HG03108 (cell line): ENCODE measurements around the gene SCN5A.
"Not testable (repeated sequence)": the region's sequence is repeated elsewhere in the genome, so short reads cannot be mapped to it uniquely, and the experiment has no call there.

Source experiments
- ATAC-seq: cut with Tn5 transposase; IDR thresholded peaks from one replicate; pipeline ENCODE4 v1.9.1; 2021; ENCODE audit warnings: moderate library complexity; ENCODE audit not compliant: unreplicated experiment

Gene SCN5A

DNA sequence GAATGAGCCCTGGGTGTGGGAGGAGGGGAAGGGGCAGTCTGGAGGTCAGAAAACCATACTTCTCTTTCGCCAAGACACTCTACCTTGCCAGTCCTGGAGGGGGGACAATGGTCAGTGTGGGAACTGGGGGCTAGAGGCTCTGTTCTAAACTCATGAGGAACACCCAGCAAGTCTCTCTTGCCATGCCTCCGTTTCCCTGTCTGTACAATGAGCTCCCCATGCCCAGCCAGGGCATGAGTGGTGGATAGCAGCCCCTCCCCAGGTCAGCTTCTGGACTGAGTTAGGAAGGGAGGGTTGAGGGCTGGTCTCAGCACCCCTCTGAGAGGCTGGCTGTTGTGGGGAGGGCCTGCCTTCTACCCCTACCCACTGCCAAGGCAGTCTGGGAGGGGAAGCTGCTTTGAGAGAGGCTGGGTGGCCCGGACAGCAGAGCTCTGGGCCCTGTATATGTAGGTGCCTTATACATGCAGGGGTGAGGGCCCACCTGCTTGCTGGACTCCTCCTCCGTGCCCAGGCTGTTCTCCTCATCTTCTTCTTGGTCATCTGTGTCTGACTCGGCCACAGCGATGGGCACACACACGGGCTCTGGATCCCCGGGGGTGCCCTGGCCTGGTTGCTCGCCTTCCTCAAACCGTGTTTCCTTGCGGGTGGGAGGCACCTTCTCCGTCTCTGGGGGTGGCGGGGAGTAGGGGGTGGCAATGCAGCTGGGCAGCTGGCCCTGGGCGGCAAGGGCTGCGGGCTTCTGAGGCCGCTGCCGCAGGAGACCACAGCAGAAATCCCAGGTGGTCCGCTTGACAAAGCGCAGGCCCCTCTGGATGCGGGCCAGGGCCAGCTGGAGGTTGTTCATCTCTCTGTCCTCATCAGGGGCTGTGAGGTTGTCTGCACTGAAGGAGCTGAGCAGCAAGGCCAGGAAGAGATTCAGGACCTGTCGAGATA, 68.8 kb downstream of the SCN5A start:
- no peak for ATAC-seq

DNA sequence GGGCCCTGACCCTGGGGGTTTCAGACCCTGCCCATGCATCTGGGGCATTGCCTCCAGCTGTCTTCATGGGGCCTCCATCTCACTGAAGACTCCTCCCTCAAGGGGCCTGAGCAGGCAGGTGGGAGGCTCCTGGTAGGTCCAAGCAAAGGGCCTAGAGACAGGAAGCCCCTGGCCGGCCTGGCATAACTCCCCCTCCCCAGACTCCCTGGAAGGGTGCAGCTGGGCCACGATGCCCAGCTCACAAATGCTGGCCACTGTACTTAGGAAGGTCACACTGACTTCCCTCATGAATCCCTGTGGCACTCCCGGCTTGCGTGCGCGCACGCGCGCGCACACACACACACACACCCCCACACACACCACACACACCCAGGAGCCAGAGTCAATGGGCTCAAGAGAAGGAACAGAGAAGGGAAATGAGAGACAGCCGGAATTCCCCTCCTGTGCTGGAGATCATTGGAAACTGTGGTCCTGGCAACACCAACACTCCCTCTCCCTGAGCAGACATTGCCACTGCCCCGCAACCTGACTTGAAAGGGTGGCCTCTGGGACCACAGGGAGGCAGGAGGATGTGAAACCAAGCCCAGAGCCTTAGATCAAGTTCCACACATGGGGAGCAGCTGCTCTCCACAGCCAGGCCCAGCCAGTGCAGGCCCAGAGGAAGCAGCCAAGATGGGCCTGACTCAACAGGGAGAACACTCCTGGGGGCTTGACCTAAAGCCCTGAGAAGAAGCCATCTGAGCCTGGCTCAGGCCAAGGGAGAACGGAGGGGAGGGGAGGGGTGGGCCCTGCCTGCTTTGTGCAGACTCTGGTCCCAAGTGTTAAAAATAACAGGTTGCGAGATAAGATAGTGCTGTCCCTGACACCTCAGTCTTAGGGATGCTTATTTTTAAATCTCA, 69.7 kb downstream of the SCN5A start:
- ATAC-seq, result no peak

DNA sequence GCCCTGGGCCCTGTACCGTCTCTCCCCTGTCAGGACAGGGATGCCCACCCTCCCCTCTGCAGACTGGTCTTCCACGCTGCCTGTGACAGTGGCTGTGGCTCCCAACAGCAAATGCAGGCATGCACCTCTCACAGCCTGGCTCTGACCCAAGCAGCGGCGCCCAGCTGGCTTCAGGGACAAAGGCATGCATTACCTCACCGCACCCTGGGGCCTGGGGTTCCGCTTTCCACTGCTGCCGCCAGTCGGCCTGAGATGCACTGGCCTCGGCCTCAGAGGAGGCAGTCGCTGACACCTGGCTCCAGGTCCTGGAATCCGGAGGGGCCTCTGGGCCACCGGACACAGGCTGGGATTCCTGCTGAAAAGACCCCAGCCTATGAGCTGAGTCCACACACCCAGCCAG, 70.3 kb downstream of the SCN5A start:
- no peak for ATAC-seq

DNA sequence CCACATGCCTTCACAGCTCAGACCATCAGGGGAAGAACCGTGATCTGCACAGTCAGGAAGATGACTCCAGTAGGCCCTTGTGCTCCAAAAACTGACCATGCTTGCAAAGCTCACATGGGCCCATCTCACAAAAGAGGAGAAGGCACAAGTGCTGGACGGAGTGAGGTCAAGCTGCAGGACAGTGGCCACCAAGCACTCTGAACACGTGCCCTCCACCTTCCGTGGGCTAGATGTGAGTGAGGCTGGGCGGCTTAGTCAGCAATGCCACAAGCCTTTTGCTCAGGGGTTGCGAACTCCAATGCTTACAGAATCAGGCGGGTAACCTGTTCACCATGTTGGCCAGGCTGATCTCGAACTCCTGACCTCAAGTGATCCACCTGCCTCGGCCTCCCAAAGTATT, 70.9 kb downstream of the SCN5A start:
- ATAC-seq, result no peak

DNA sequence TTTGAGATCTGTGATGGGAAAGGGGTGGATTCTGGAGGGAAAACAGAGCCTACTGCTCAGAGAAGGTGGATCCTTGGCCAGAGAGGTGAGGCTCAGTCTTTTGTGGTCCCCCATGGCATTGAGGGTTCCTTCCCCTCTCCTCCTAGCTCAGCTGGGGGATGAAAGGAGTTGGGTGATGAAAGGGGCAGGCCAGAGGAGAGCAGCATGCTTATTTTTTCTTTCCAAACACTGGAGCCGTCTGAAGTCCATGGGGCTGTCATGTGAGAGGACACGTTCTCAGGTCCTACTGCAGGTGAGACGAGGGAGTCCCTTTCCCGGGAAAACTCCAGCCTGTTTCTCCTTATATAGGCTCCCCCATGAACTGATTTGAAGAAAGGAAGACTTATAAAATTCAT, 71.4 kb downstream of the SCN5A start:
- ATAC-seq, result no peak

DNA sequence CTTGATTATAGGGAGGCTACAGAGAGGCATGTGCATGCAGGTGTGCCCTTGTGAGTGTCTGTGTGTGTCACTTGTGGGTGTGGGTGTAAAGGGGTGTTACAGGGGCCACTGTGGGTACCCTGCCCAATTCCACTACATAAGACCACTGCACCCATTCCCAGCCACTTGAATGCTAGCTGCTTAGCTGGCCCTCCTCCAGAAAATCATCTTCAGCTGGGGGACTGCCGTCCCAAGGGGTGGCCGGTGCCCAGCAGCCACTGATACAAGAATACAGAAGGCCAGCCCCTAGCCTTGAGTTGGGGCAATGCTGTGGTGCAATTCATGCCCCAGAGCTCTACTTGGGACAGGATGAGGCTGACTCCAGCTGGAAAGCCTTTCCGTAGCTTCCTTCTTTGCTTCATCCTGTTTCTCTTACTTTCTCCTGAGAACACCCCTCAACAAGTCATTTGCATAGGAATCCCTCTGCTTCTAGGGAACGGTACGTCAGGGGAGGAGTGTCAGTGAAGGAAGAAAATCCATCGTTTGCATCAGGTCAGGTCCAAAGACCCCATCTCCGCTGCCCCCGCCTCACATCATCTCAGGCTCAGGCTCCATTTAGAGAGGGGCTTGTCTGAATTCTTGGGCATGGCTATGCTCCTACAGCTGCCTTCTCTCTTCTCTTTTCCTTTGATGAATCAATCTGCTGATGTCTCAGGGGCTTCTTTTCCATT, 72.0 kb downstream of the SCN5A start:
- ATAC-seq, result no peak

DNA sequence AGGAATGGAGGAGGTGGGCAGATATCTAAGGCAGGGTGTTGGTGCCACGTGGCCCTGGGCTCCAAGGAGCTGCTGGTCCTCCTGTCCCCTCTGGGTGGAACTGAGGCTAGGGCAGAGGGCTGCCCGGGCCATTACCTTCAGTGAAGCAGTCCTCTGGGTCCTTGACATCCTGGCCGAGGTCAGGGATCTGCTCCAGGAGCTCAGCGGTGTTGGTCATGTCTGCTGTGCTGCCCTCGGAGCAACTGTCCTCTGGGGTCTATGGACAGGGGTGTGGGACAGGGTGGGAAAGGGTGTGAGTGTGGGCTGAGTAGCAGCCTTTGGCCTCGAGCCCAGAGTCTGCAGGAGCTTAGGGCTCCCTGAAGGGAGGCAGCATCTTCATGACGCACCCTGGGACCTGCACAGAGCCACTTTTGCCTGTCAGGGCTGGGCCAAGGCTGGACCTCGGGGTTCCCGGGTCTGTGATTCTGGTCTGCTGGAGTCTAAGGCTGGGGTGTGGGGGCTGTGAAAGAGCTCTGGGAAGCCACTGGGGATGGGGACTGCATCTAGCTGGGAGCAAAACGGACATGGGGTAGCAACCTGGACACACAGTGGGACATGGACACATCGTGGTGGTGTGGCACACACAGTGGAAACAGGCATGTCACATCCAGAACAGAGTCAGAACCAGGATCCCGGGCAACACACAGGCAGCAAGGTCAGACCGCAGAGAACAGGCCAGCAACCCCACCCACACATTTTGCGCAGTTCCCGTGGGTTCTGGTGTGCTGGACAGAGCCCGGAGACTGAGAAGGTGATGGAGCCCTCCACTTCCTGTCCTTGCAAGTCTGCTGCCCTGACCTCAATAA, 72.7 kb downstream of the SCN5A start:
- no peak for ATAC-seq

DNA sequence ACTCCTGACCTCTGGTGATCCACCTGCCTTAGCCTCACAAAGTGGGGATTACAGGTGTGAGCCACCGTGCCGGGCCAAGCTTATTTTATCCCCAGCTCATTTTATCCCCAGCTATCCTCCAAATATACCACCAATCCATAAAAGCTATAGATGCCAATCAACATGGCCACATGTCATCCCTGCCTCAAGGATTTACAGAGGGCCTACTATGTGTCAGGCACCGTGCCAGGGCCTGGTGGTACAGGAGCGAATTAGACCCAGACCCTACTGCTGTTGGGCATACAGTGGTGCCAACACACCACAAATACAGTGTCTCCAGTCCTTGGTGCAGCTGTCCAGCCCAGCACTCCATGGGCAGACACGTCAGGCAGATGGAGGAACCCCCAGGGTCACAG, 73.4 kb downstream of the SCN5A start:
- no peak for ATAC-seq

DNA sequence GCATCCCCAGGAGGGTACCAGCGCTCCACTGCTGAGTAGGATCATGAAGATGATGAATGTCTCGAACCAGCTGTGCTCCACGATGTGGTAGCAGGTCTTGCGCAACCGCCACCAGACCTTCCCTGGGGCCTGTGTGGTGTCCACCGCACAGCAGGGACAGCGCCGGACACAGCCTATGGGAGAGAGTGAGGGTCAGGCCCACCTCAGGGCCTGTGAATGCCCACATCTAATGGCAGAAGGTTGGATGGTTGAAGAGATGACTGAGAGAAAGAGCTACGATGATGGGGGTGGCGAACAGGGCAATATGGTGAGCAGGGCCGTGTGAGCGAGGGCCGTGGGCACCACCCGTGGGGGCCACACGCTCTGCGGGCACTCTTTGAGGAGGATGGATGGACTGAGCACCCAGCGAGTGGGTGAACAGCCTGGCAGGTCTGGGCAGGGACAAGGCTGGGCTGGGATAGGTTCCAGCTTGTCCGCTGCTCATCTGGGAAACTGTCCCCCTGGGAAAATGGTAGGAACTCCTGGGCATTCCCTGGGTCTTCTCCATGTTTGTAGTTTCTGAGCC, 74.1 kb downstream of the SCN5A start:
- ATAC-seq, result no peak

DNA sequence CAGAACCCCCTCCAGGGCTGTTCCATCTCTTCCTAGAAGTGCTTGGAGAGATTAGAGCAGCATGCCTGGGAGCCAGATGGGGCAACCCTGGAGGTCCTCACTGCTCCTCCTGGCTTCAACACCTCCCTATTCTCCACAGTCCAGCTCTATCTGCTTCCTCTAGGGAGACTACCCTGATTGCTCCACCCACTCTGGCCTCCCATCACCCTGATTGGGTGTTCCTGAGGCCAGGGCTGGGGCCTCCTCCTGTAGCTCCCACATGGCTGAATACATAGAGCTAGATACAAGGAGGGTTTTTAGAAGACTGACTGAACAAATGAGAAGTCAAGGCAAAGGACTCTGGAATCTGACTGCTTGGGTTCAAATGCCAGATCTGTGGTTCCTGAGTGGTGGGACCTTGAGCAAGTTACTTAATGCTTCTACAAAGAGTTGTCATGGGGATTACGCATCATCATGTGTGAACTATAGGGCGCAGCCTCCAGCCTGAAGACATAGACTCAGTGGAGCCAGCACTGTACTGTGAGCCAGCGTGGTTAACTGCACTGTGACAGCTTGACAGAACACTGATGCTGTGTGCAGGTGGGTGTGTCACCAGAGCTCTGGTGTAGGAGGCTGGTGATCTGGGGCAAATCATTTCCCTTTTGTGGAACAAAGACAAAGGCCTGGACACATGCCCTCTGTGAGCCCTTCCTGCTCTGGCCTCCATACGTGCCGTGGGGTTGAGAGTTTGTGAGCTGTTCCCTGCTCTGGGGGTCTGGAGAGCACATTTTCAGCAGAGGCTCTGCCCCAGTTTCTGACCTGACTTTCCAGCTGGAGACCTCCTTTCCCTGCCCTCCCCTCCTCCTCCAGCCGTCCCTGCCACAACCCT, 74.8 kb downstream of the SCN5A start:
- no peak for ATAC-seq

DNA sequence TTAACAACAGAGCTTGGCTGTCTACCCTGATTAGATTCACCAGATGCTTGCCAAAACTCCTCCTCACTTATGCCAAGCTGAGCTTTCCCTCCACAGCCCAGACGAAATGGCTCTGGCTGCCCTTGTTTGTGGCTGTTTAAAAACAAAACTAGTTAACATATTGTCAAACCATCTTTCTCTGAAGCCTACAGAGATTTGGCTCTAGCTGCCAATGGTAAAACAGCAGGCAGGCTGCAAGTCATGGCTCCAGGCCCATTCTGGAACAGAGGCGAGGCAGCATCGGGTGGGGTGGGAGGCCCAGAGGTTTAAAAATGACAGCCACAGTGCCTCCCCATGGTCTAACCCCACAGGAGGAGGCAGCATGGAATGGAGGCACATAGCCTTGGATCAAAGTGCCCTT, 75.9 kb downstream of the SCN5A start:
- ATAC-seq, result no peak

DNA sequence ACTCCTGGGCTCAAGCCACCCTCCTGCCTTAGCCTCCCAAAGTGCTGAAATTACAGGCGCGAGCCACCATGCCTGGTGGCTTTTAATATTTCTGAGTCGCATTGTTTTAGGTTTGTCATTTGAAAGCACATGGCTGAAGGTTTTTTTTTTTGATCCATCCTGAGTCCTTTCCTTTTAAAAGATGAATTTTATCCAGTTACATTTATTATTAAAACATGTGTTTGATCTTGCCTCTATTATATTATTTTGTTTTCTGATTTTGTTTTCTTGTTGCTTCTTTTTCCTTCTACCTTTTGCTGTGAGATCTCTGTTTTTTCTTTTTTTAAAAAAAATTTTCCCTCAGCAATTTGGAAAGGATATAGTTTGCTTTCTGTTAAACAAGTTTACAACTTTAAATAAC, 76.4 kb downstream of the SCN5A start:
- no peak for ATAC-seq

DNA sequence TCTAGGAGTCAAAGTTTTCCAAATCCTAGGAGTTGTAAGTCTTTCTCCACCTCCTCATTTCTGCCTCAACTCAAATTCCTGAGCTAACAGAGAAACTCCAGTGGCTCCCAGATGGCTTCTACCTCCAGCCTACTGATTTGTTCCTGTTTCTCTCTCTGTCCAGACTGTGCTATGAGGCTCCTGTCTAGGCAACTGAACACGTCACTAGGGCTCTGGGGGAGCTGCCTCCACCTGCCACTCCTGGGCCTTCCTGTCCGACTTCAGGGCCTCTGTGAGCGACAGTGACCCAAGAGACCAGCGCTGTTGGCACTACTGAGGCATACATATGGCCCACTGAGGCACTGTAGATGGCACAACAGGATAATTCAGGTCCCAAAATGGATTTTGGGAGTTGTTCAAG, 82.0 kb downstream of the SCN5A start:
- no peak for ATAC-seq

DNA sequence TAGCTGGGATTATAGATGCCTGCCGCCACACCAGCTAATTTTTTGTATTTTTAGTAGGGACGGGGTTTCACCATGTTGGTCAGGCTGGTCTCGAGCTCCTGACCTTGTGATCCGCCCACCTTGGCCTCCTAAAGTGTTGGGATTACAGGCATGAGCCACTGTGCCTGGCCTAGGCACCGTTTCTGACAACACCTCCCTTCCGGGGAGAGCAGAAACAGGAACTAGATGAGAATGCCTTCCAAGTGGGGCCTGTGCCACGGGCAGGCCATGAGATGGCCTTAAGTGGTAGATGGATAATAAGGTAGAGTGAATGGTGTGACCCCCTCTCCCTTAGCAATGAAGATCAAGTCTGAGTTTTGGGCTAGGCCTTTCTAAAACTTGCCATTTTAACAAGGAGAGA, 82.7 kb downstream of the SCN5A start:
- not testable (repeated sequence) for ATAC-seq

DNA sequence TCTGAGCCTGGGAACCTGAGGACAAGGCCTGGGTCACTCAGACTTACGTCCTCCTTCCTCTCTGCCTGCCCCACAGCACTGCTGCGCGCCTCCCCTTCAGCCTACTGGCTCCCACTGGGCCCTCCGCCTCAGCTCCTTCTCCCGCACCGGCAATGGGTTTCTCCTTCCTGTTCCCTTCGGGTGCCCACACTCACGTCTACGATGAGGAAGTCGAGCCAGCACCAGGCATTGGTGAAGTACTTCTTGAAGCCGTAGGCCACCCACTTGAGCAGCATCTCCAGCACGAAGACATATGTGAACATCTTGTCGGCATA, 83.3 kb downstream of the SCN5A start:
- no peak for ATAC-seq

DNA sequence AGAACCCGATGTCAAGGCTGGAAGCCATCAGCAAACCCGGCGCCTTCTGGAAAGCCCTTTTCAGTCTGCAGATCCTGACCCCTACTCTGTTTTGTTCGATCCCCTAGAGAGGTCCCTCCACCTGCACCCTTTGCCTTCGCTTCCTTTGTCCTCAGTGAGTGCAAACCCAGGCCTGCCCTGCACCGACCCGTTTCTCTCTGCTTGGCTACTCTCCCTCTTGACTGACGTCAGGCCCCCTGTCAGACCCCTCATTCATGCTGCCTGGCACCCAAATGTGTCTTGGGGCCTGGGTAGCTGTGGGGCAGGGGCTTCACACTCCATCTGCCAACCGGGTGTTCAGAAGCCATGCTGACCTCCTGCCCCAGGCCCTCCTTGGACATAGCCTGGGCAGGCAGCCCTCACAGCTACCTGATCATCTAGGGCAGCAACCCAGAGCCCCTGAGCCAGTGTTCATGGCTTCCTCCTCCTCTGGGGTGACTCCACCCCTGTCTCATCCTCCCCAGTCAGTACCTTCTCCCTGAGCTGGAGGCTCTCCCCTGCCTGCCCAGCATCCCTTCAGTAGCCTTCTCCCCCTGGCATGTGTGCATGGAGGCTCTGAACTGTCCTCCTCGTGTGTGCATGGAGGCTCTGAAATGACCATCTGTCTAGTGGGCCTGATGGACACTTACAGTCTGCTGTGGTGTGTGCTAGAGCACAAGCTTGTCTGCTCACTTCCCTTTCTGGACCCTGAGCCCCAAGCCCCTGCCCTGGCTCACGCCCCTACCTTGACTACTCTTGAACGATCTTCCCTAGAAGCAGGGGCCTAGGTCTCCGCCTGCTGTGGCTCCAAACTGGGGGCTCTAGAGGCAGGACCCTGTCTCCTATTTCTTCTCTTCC, 83.9 kb downstream of the SCN5A start:
- no peak for ATAC-seq

DNA sequence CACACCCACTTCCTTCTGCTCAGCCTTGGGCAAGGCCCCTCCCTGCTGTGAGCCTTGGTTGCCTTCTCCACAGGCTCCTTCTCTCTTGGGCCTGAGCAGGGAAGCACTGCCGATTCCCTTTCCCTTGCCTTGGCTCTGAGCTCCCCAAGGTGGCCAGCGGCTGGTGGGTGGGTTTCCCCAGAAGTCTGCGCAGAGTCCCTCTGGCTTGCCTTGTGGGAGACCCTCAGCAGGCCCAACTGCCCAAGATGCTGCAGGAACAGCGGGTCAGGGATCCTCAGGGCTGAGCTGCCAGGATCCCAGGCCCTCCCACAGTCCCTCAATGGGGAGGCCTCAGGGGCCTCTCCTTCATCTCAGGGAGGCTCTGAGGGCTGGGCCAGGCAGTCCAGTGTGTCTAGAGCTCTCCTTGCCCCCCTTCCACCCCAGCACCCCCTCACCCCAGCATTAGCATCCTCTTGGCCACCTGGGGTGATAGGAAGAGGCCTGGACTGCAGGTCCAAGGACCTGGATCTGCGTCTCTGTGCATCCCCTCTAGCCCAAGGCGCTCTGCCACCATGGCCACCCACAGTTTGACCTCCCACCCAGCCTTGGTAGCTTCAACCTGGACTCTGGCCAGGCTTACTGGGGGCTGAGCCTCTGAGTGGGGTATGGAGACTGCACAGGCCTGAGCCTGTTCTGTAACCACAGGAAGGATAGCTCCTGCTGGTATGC, 84.7 kb downstream of the SCN5A start:
- no peak for ATAC-seq

DNA sequence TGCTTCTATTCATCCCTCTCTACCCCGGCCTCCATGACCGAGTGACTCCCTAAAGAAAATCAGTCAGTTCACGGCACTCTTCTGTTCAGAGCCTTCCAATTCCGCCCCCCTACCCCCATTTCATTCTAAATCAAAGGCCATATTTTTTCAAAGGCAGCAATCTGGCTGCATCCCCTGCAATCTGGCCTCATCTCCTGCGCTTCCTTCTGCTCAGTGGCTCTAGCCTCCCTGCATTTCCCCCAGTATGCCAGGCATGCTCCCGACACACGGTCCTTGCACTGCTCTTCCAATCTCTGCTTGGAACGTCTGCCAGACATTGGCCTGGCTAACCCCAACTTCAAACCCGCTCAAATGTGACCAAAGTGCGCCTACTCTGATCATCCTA, 85.6 kb downstream of the SCN5A start:
- ATAC-seq, result no peak
